B cell (primary cell): ENCODE results near the gene HIGD2A.

Source experiments
- CTCF ChIP-seq: fragments of 200-600 bp; IDR thresholded peaks from one replicate; pipeline ENCODE4 v1.8.0; 2022; ENCODE audit warnings: antibody characterized with exemption, mild to moderate bottlenecking
- EZH2 ChIP-seq: IDR thresholded peaks from 2 replicates; pipeline ENCODE4 v1.6.1; 2012; ENCODE audit warnings: borderline replicate concordance, low read depth, mild to moderate bottlenecking, moderate library complexity, low read length; ENCODE audit not compliant: insufficient read depth, poor library complexity, severe bottlenecking

DNA sequence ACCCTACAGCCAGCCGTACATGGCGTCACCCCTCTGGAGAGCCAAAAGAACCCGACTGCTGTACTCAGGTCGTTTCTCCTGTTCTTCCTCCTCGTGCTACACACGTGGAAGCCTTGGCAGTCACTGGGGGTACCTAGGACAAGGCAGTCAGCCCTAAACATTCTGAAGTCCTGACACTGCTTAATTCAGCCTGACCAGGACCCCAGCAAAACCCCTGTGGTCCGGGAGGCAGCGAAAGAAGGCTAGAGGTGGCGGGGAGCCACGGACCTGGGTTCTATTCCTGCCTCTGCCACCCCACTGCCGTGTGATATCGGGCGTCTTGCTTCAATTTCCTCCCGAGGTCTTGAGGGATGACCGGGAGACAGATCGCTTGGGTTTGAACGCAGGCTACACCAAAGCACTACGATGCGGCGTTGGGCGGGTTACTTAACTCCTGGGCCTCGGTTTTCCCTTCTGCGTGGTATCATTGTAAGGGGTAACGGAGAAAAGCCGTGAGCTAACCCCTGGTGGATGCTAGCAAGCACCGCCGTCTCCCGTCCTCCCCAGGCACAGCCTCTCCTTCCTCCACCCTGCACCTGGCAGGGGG, 23.7 kb upstream of the HIGD2A start:
- TF ChIP-seq CTCF (no peak), EZH2 (no peak)
